ENCODE measurements around the gene FMNL2.

GRCh38 chr2:152510621-152511020, 175.6 kb downstream of the FMNL2 start:
- TF ChIP-seq CTCF (IDR thresholded peaks at IDR 0.05) (no peak), POLR2A (IDR thresholded peaks at IDR 0.05) (no peak)

Data from thyroid gland (tissue), 4 donors.